Vagina (tissue), 2 donors: Measurements from ENCODE around the gene GUCA1C.

ENCODE experiments used
- CTCF ChIP-seq, 3 experiments: fragments of 450-650 bp in 2 of 3; fragments of 200-600 bp in 1 of 3; sonication (generic) in 1 of 3; IDR thresholded peaks; one replicate each; pipeline ENCODE4 v1.5.1; 2017 to 2019; ENCODE audit warnings: antibody characterized with exemption in 3 of 3, mild to moderate bottlenecking in 2 of 3, moderate library complexity in 2 of 3
- POLR2A ChIP-seq, 2 donors: fragments of 450-650 bp; IDR thresholded peaks; one replicate each; pipeline ENCODE4 v1.6.1; 2017; ENCODE audit warnings: antibody characterized with exemption in 2 of 2, mild to moderate bottlenecking in 2 of 2, moderate library complexity in 2 of 2
- POLR2AphosphoS5 ChIP-seq, 2 donors: sonication (generic); formaldehyde crosslinking; IDR thresholded peaks; one replicate each; pipeline ENCODE4 v1.9.0; 2017; ENCODE audit warnings: antibody characterized with exemption in 2 of 2, mild to moderate bottlenecking in 2 of 2, low read depth in 1 of 2; ENCODE audit not compliant: insufficient read depth in 1 of 2

- TF ChIP-seq POLR2A (IDR thresholded peaks at IDR 0.05) (no peak), CTCF (IDR thresholded peaks at IDR 0.05) (no peak), POLR2AphosphoS5 (IDR thresholded peaks at IDR 0.05; ENCODE audit: insufficient read depth in 1 of 2, low read depth in 1 of 2) (no peak)
These were observed 66.6 kb downstream of the GUCA1C start for GRCh38 chr3:108887121-108887520.
